ENCODE results near the gene CTAGE9.
"Not testable (repeated sequence)": the region's sequence is repeated elsewhere in the genome, so short reads cannot be mapped to it uniquely, and the experiment has no call there.

CTAGE9 gene

GRCh38 chr6:131710917-131711316 is at the start of gene CTAGE9:
Gene CTAGE9, minus strand, starts transcription at chr6:131711017. Its CDS starts 0 bp downstream, at chr6:131711017.
- DNase-seq: not testable (repeated sequence)

GRCh38 chr6:131758920-131759319 is 48.1 kb upstream of the CTAGE9 start:
- DNase-seq: no peak

- no peak for DNase-seq
These were observed 45.2 kb upstream of the CTAGE9 start for GRCh38 chr6:131756039-131756438.

- no peak for DNase-seq
These were observed 44.8 kb upstream of the CTAGE9 start for GRCh38 chr6:131755597-131755996.

GRCh38 chr6:131754715-131755567 is 44.1 kb upstream of the CTAGE9 start:
- no peak for DNase-seq

GRCh38 chr6:131754088-131754487 is 43.3 kb upstream of the CTAGE9 start:
- DNase-seq: no peak

- DNase-seq: not testable (repeated sequence)
These were observed 40.3 kb upstream of the CTAGE9 start for GRCh38 chr6:131751012-131751715.

GRCh38 chr6:131749023-131749422 is 38.2 kb upstream of the CTAGE9 start:
- DNase-seq: no peak

- no peak for DNase-seq
These were observed 37.1 kb upstream of the CTAGE9 start for GRCh38 chr6:131747821-131748353.

- no peak for DNase-seq
These were observed 34.7 kb upstream of the CTAGE9 start for GRCh38 chr6:131745476-131745875.

- DNase-seq: no peak
These were observed 33.8 kb upstream of the CTAGE9 start for GRCh38 chr6:131744432-131745287.

- DNase-seq: no peak
These were observed 31.0 kb upstream of the CTAGE9 start for GRCh38 chr6:131741688-131742393.

- DNase-seq: no peak
These were observed 29.3 kb upstream of the CTAGE9 start for GRCh38 chr6:131740161-131740560.

GRCh38 chr6:131739136-131739535 is 28.3 kb upstream of the CTAGE9 start:
- no peak for DNase-seq

GRCh38 chr6:131736811-131737210 is 26.0 kb upstream of the CTAGE9 start:
- no peak for DNase-seq

GRCh38 chr6:131736003-131736596 is 25.3 kb upstream of the CTAGE9 start:
- no peak for DNase-seq

GRCh38 chr6:131733376-131734016 is 22.7 kb upstream of the CTAGE9 start:
- DNase-seq: no peak

- no peak for DNase-seq
These were observed 20.4 kb upstream of the CTAGE9 start for GRCh38 chr6:131731224-131731623.

GRCh38 chr6:131730264-131730663 is 19.4 kb upstream of the CTAGE9 start:
- DNase-seq: no peak

- DNase-seq: no peak
These were observed 18.7 kb upstream of the CTAGE9 start for GRCh38 chr6:131729550-131729949.

- no peak for DNase-seq
These were observed 17.6 kb upstream of the CTAGE9 start for GRCh38 chr6:131728296-131728939.

All from NCI-H526 (cell line).